ENCODE results near the gene SNCG.

DNA sequence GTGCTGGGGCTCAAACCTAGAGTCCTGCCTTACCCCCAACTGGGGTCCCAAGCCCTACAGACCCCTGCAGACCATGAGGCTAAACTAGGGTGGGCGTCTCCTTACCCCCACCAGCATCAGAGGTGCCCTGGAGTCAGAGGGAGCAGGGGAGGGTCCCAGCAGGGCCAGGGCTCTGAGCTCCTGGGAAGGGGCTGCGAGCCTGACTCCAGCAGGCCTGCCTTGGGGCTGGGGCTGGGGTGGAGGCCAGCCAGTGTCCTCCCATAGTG, 1.3 kb downstream of the SNCG start:
- TF ChIP-seq JUNB (IDR thresholded peaks at IDR 0.05) (no peak), POLR2A (IDR thresholded peaks at IDR 0.05; ENCODE audit: low read length) (no peak), TP53 (CRISPR knock-in tag; IDR thresholded peaks at IDR 0.05) (no peak), RARB (CRISPR knock-in tag; IDR thresholded peaks at IDR 0.05) (no peak), RAD21 (conservative IDR thresholded peaks at IDR 0.05 in 1 of 2, IDR thresholded peaks at IDR 0.05 in 1 of 2) (no peak), ATOH8 (CRISPR knock-in tag; IDR thresholded peaks at IDR 0.05; ENCODE audit: low read depth) (no peak), MYC (IDR thresholded peaks at IDR 0.05; ENCODE audit: borderline replicate concordance, low read length) (no peak), MAX (IDR thresholded peaks at IDR 0.05) (no peak), CHD2 (IDR thresholded peaks at IDR 0.05; ENCODE audit: low read length, partially characterized antibody) (no peak), ELK1 (IDR thresholded peaks at IDR 0.05; ENCODE audit: low read depth, low read length) (no peak), CBX8 (IDR thresholded peaks at IDR 0.05) (no peak), EHMT2 (IDR thresholded peaks at IDR 0.05; ENCODE audit: low read depth) (no peak)
- TF ChIP-seq, protein P1, sequence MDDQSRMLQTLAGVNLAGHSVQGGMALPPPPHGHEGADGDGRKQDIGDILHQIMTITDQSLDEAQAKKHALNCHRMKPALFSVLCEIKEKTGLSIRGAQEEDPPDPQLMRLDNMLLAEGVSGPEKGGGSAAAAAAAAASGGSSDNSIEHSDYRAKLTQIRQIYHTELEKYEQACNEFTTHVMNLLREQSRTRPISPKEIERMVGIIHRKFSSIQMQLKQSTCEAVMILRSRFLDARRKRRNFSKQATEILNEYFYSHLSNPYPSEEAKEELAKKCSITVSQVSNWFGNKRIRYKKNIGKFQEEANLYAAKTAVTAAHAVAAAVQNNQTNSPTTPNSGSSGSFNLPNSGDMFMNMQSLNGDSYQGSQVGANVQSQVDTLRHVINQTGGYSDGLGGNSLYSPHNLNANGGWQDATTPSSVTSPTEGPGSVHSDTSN (IDR thresholded peaks at IDR 0.05), result no peak
- TF ChIP-seq, protein P2, sequence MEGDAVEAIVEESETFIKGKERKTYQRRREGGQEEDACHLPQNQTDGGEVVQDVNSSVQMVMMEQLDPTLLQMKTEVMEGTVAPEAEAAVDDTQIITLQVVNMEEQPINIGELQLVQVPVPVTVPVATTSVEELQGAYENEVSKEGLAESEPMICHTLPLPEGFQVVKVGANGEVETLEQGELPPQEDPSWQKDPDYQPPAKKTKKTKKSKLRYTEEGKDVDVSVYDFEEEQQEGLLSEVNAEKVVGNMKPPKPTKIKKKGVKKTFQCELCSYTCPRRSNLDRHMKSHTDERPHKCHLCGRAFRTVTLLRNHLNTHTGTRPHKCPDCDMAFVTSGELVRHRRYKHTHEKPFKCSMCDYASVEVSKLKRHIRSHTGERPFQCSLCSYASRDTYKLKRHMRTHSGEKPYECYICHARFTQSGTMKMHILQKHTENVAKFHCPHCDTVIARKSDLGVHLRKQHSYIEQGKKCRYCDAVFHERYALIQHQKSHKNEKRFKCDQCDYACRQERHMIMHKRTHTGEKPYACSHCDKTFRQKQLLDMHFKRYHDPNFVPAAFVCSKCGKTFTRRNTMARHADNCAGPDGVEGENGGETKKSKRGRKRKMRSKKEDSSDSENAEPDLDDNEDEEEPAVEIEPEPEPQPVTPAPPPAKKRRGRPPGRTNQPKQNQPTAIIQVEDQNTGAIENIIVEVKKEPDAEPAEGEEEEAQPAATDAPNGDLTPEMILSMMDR (IDR thresholded peaks at IDR 0.05), result no peak
